Neutrophil (primary cell): Measurements from ENCODE around the gene ST3GAL5.
A peak's percentile ranks its signal among the peaks of the same experiment; 100 is the strongest.

Experiments
- H3K27ac ChIP-seq: fragments of 200-600 bp; sonication (generic); 2 replicates; pipeline ENCODE4 v1.5.1; 2016; ENCODE audit warnings: mild to moderate bottlenecking, moderate library complexity
- H3K27me3 ChIP-seq: fragments of 200-600 bp; sonication (generic); 2 replicates; pipeline ENCODE4 v1.6.0; 2016; ENCODE audit warnings: mild to moderate bottlenecking
- H3K36me3 ChIP-seq: fragments of 200-600 bp; sonication (generic); 2 replicates; pipeline ENCODE4 v1.5.1; 2017
- H3K4me1 ChIP-seq, 2 experiments: fragments of 200-600 bp in 1 of 2; sonication (generic) in 1 of 2; 1 replicate in 1 of 2; 2 replicates in 1 of 2; pipeline versions ENCODE4 v1.5.1 to v1.6.1; 2013 to 2016; ENCODE audit warnings: low read depth in 1 of 2, low read length in 1 of 2, mild to moderate bottlenecking in 1 of 2, moderate library complexity in 1 of 2; ENCODE audit not compliant: control insufficient read depth in 1 of 2, insufficient read depth in 1 of 2
- H3K4me3 ChIP-seq, 2 experiments: fragments of 200-600 bp in 1 of 2; sonication (generic) in 1 of 2; 1 replicate in 1 of 2; 2 replicates in 1 of 2; pipeline ENCODE4 v1.5.1; 2013 to 2016; ENCODE audit warnings: low read depth in 1 of 2, low read length in 1 of 2, mild to moderate bottlenecking in 1 of 2, moderate library complexity in 1 of 2
- H3K9me3 ChIP-seq: fragments of 200-600 bp; sonication (generic); 2 replicates; pipeline ENCODE4 v1.5.1; 2016
- TF ChIP-seq, protein P1 (sequence below): fragments of 200-600 bp; sonication (generic); IDR thresholded peaks from 2 replicates; pipeline ENCODE4 v1.5.1; 2016; ENCODE audit warnings: antibody characterized with exemption

The ST3GAL5 gene

GRCh38 chr2:85819811-85820510, 68.8 kb downstream of the ST3GAL5 start:
- Histone ChIP-seq H3K36me3 (no peaks in the 10 kb centered on the region), H3K27me3 (peaks cover 18% of the 10 kb centered on the region), H3K27ac (no peak overlapping the region), H3K4me1 (no peaks in the 10 kb centered on the region), H3K9me3 (no peaks in the 10 kb centered on the region), H3K4me3 (no peak overlapping the region)
- TF ChIP-seq, protein P1, sequence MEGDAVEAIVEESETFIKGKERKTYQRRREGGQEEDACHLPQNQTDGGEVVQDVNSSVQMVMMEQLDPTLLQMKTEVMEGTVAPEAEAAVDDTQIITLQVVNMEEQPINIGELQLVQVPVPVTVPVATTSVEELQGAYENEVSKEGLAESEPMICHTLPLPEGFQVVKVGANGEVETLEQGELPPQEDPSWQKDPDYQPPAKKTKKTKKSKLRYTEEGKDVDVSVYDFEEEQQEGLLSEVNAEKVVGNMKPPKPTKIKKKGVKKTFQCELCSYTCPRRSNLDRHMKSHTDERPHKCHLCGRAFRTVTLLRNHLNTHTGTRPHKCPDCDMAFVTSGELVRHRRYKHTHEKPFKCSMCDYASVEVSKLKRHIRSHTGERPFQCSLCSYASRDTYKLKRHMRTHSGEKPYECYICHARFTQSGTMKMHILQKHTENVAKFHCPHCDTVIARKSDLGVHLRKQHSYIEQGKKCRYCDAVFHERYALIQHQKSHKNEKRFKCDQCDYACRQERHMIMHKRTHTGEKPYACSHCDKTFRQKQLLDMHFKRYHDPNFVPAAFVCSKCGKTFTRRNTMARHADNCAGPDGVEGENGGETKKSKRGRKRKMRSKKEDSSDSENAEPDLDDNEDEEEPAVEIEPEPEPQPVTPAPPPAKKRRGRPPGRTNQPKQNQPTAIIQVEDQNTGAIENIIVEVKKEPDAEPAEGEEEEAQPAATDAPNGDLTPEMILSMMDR: no peak

GRCh38 chr2:85814802-85815550, 73.8 kb downstream of the ST3GAL5 start:
- H3K9me3 ChIP-seq: no peaks in the 10 kb centered on the region
- TF ChIP-seq, protein P1: no peak
- no peaks in the 10 kb centered on the region for H3K36me3 ChIP-seq
- H3K4me1 ChIP-seq: no peaks in the 10 kb centered on the region
- H3K27me3 ChIP-seq: peaks cover 36% of the 10 kb centered on the region
- H3K4me3 ChIP-seq: no peak overlapping the region
- H3K27ac ChIP-seq: no peak overlapping the region

- TF ChIP-seq, protein P1: peak; percentile 82
- H3K9me3 ChIP-seq: no peaks in the 10 kb centered on the region
- H3K4me3 ChIP-seq: no peak overlapping the region
- H3K27ac ChIP-seq: no peak overlapping the region
- H3K27me3 ChIP-seq: peaks cover 28% of the 10 kb centered on the region
- H3K36me3 ChIP-seq: no peaks in the 10 kb centered on the region
- H3K4me1 ChIP-seq: no peaks in the 10 kb centered on the region
Observed at GRCh38 chr2:85813982-85814801, 74.6 kb downstream of the ST3GAL5 start.

DNA sequence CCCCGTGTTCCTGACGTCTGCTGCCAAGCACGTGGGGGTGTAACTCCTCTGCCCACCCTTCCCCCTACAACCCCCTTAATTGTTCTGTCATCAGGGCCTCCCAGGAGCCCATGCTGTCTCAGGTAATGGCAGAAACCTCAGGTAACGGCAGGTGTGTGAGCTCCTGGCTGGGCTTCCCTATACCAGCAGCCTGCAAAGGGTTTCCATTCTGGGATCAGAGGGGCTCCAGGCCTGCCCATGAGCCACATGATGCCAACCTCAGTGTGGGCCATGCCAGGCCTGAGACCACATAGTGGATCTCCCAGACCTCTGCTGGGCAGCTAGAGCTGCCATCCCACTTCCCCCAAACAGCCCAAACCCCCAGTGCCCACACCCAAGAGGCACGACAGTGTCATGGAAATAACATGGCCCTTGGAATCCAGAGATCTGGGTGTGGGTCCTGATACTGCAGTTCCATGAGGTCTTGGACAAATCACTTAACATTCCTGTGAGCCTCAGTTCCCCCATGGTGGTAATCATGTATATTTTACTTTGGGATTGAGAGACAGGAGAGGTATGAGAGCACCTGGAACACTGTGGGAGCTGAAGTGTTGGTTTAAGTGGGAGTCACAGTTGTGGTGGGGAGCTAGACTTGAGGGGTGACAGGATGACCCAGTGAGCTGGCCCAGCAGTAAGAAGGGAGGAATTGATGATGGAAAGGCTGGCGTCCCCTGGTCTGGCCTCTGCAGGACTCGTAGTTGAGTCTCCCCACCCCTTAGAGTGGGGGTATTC, 75.4 kb downstream of the ST3GAL5 start:
- TF ChIP-seq, protein P1: no peak
- no peaks in the 10 kb centered on the region for H3K4me1 ChIP-seq

More for the DNA sequence above, 75.4 kb downstream of the ST3GAL5 start:
- no peaks in the 10 kb centered on the region for H3K9me3 ChIP-seq
- H3K27me3 ChIP-seq: peaks cover 28% of the 10 kb centered on the region
- no peaks in the 10 kb centered on the region for H3K36me3 ChIP-seq
- H3K27ac ChIP-seq: no peak overlapping the region
- no peak overlapping the region for H3K4me3 ChIP-seq
